Trophoblast cell (in vitro differentiated cells and primary cell): ENCODE measurements around the gene TNFSF9.

Experiments
- DNase-seq, 2 donors: peaks; one replicate each; pipeline ENCODE4 v3.0.0-alpha.2; 2016
- H2AFZ ChIP-seq: 2 replicates; pipeline ENCODE4 v1.6.1; 2013; ENCODE audit warnings: low read length, moderate library complexity, mild to moderate bottlenecking; ENCODE audit not compliant: insufficient read depth, poor library complexity
- H2AK5ac ChIP-seq: 2 replicates; pipeline ENCODE4 v1.6.1; 2013; ENCODE audit warnings: mild to moderate bottlenecking, low read length
- H2BK120ac ChIP-seq: 2 replicates; pipeline ENCODE4 v1.6.1; 2013; ENCODE audit warnings: low read length, mild to moderate bottlenecking, moderate library complexity; ENCODE audit not compliant: insufficient read depth, poor library complexity
- H2BK12ac ChIP-seq: 2 replicates; pipeline ENCODE4 v1.6.1; 2013; ENCODE audit warnings: mild to moderate bottlenecking, low read length, moderate library complexity
- H2BK5ac ChIP-seq: 2 replicates; pipeline ENCODE4 v1.6.1; 2013; ENCODE audit warnings: low read length, low read depth, moderate library complexity, mild to moderate bottlenecking; ENCODE audit not compliant: poor library complexity
- H3K14ac ChIP-seq: 2 replicates; pipeline ENCODE4 v1.6.1; 2013; ENCODE audit warnings: mild to moderate bottlenecking, low read length
- H3K18ac ChIP-seq: 2 replicates; pipeline ENCODE4 v1.6.1; 2013; ENCODE audit warnings: mild to moderate bottlenecking, low read length
- H3K23ac ChIP-seq: 2 replicates; pipeline ENCODE4 v1.6.1; 2013; ENCODE audit warnings: low read length
- H3K27ac ChIP-seq: 2 replicates; pipeline ENCODE4 v1.5.1; 2013; ENCODE audit warnings: low read depth, mild to moderate bottlenecking, inconsistent platforms, low read length, moderate library complexity
- H3K27me3 ChIP-seq: 2 replicates; pipeline ENCODE4 v1.6.1; 2013; ENCODE audit warnings: inconsistent platforms, mild to moderate bottlenecking, low read length, moderate library complexity; ENCODE audit not compliant: insufficient read depth
- H3K36me3 ChIP-seq, 2 experiments: 1 replicate in 1 of 2; 2 replicates in 1 of 2; pipeline ENCODE4 v1.6.1; 2013; ENCODE audit warnings: low read length in 2 of 2, mild to moderate bottlenecking in 2 of 2, moderate library complexity in 1 of 2; ENCODE audit not compliant: insufficient read depth in 2 of 2, control insufficient read depth in 1 of 2
- H3K4ac ChIP-seq: 2 replicates; pipeline ENCODE4 v1.6.1; 2013; ENCODE audit warnings: low read depth, mild to moderate bottlenecking, low read length, moderate library complexity
- H3K4me1 ChIP-seq, 2 experiments: 1 replicate in 1 of 2; 2 replicates in 1 of 2; pipeline ENCODE4 v1.6.1; 2013; ENCODE audit warnings: low read length in 2 of 2, mild to moderate bottlenecking in 2 of 2, moderate library complexity in 1 of 2; ENCODE audit not compliant: insufficient read depth in 2 of 2, control insufficient read depth in 1 of 2
- H3K4me2 ChIP-seq: 2 replicates; pipeline ENCODE4 v1.6.1; 2013; ENCODE audit warnings: inconsistent platforms, mild to moderate bottlenecking, low read length, moderate library complexity
- H3K4me3 ChIP-seq: 2 replicates; pipeline ENCODE4 v1.5.1; 2013; ENCODE audit warnings: mild to moderate bottlenecking, low read depth, low read length, inconsistent platforms
- H3K79me1 ChIP-seq: one replicate; pipeline ENCODE4 v1.6.1; 2013; ENCODE audit warnings: low read length
- H3K79me2 ChIP-seq: 2 replicates; pipeline ENCODE4 v1.6.1; 2013; ENCODE audit warnings: low read length, mild to moderate bottlenecking; ENCODE audit not compliant: control insufficient read depth, insufficient read depth, poor library complexity
- H3K9ac ChIP-seq: 2 replicates; pipeline ENCODE4 v1.6.1; 2013; ENCODE audit warnings: mild to moderate bottlenecking, low read length
- H3K9me3 ChIP-seq: 2 replicates; pipeline ENCODE4 v1.6.1; 2013; ENCODE audit warnings: low read depth, mild to moderate bottlenecking, control low read depth, inconsistent platforms, low read length; ENCODE audit not compliant: insufficient read depth
- H4K12ac ChIP-seq: 2 replicates; pipeline ENCODE4 v1.6.1; 2013; ENCODE audit warnings: low read depth, mild to moderate bottlenecking, low read length, moderate library complexity
- H4K8ac ChIP-seq: 2 replicates; pipeline ENCODE4 v1.6.1; 2013; ENCODE audit warnings: low read depth, mild to moderate bottlenecking, low read length, moderate library complexity
- H4K91ac ChIP-seq: one replicate; pipeline ENCODE4 v1.6.1; 2013; ENCODE audit warnings: low read depth, mild to moderate bottlenecking, low read length, moderate library complexity
- WGBS: extraction: QIAGEN DNeasy Blood & Tissue Kit; methylation state at CpG from one replicate; pipeline ENCODE4 v1.1.7; 2013; ENCODE audit warnings: missing lambda C conversion rate; ENCODE audit not compliant: insufficient read length, insufficient coverage; ENCODE audit errors: extremely low coverage; 5-methylcytosine and 5-hydroxymethylcytosine counted together

TNFSF9 gene

DNA sequence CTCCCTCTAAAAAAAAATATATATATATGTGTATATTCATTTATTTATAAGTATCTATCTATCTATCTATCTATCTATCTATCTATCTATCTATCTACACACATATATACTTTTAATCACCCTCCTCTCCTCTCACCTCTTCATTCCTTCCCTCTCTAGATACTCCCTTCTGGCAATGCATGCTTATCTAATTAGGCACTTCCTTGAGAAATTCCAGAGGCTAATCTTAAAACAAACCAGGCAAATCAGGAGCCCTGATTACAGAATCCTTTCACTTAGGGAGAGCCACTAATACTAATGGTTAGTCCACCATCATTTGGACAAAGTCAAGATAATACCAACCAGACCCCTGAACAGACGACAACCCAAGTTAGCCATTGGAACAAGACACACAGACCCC lies 42.5 kb downstream of the TNFSF9 start:
- no peaks in the 10 kb centered on the region for H3K4me1 ChIP-seq
- H3K4ac ChIP-seq = no peak overlapping the region
- DNase-seq = no peak
- no peak overlapping the region for H3K9ac ChIP-seq
- H3K4me3 ChIP-seq = no peak overlapping the region
- H3K9me3 ChIP-seq = peaks cover 2% of the 10 kb centered on the region
- H4K8ac ChIP-seq = no peak overlapping the region
- H3K18ac ChIP-seq = no peak overlapping the region
- H2AK5ac ChIP-seq = no peak overlapping the region
- H3K79me2 ChIP-seq = no peaks in the 10 kb centered on the region
- no peak overlapping the region for H4K91ac ChIP-seq
- H2BK12ac ChIP-seq = no peak overlapping the region
- no peak overlapping the region for H3K4me2 ChIP-seq
- H3K27me3 ChIP-seq = no peaks in the 10 kb centered on the region
- H3K14ac ChIP-seq = no peak overlapping the region
- no peak overlapping the region for H3K27ac ChIP-seq
- no peak overlapping the region for H3K23ac ChIP-seq
- H2AFZ ChIP-seq = no peak overlapping the region
- H3K36me3 ChIP-seq = no peaks in the 10 kb centered on the region
- H2BK5ac ChIP-seq = no peak overlapping the region
- H4K12ac ChIP-seq = no peak overlapping the region
- no peaks in the 10 kb centered on the region for H3K79me1 ChIP-seq
- no peak overlapping the region for H2BK120ac ChIP-seq
- WGBS = no CpG with 5 or more reads among the region's 1 CpG

DNA sequence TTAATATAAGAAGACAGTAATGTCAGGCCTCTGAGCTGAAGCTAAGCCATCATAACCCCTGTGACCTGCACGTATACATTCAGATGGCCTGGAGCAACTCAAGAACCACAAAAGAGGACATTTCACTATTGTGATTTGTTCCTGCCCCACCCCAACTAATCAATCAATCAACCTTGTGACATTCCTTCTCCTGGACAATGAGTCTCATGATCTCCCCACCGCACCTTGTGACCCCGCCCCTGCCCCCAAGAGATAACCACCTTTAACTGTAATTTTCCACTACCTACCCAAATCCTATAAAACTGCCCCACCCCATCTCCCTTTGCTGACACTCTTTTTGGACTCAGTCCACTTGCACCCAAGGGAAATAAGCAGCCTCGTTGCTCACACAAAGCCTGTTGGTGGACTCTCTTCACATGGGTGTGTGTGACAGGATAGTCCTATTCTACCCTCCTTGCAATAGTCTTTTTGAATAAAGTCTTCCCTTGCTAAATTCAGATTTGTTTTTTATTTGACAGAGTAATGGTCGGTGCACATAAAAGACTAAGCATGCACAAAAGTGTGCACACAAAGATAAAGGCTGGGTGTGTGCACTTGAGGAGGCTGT lies 46.1 kb downstream of the TNFSF9 start:
- H3K79me2 ChIP-seq = no peaks in the 10 kb centered on the region
- no peak overlapping the region for H2BK120ac ChIP-seq
- H3K4me3 ChIP-seq = no peak overlapping the region
- no peak overlapping the region for H4K8ac ChIP-seq
- H3K14ac ChIP-seq = no peak overlapping the region
- H2BK5ac ChIP-seq = no peak overlapping the region
- no peak overlapping the region for H3K4ac ChIP-seq
- no peak overlapping the region for H3K9ac ChIP-seq
- H3K27me3 ChIP-seq = no peaks in the 10 kb centered on the region
- H2AFZ ChIP-seq = no peak overlapping the region
- H3K36me3 ChIP-seq = no peaks in the 10 kb centered on the region
- H3K4me2 ChIP-seq = no peak overlapping the region
- H3K9me3 ChIP-seq = peaks cover 2% of the 10 kb centered on the region
- H4K12ac ChIP-seq = no peak overlapping the region
- no peak overlapping the region for H4K91ac ChIP-seq
- H3K79me1 ChIP-seq = no peaks in the 10 kb centered on the region
- H2AK5ac ChIP-seq = no peak overlapping the region
- H3K4me1 ChIP-seq = no peaks in the 10 kb centered on the region
- DNase-seq = no peak
- no peak overlapping the region for H3K27ac ChIP-seq
- H3K18ac ChIP-seq = no peak overlapping the region
- WGBS = no CpG with 5 or more reads among the region's 5 CpGs
- no peak overlapping the region for H3K23ac ChIP-seq
- H2BK12ac ChIP-seq = no peak overlapping the region

- Histone ChIP-seq H3K18ac (no peak overlapping the region), H2BK120ac (no peak overlapping the region), H2BK5ac (no peak overlapping the region), H3K4me2 (no peak overlapping the region), H3K4ac (no peak overlapping the region), H3K9ac (no peak overlapping the region), H4K91ac (no peak overlapping the region), H3K4me1 (no peaks in the 10 kb centered on the region), H2AFZ (no peak overlapping the region), H3K4me3 (no peak overlapping the region), H2AK5ac (no peak overlapping the region), H3K27me3 (no peaks in the 10 kb centered on the region), H4K12ac (no peak overlapping the region), H3K9me3 (peaks cover 2% of the 10 kb centered on the region), H3K14ac (no peak overlapping the region), H3K79me1 (no peaks in the 10 kb centered on the region), H3K27ac (no peak overlapping the region), H3K79me2 (no peaks in the 10 kb centered on the region), H2BK12ac (no peak overlapping the region), H3K23ac (no peak overlapping the region), H3K36me3 (no peaks in the 10 kb centered on the region), H4K8ac (no peak overlapping the region)
- peak in 1 of 2 donors; percentile 38 for DNase-seq
- WGBS = no CpG with 5 or more reads among the region's 5 CpGs
Observed at GRCh38 chr19:6577476-6578125, 46.8 kb downstream of the TNFSF9 start.

GRCh38 chr19:6579450-6580178 lies 48.8 kb downstream of the TNFSF9 start:
- no peak overlapping the region for H4K12ac ChIP-seq
- no peak overlapping the region for H2BK12ac ChIP-seq
- no peak overlapping the region for H2AFZ ChIP-seq
- H3K36me3 ChIP-seq = no peaks in the 10 kb centered on the region
- no peak overlapping the region for H3K18ac ChIP-seq
- peaks cover 2% of the 10 kb centered on the region for H3K9me3 ChIP-seq
- H4K91ac ChIP-seq = no peak overlapping the region
- H4K8ac ChIP-seq = no peak overlapping the region
- no peak overlapping the region for H3K9ac ChIP-seq
- WGBS = no CpG with 5 or more reads among the region's 7 CpGs
- H3K27me3 ChIP-seq = no peaks in the 10 kb centered on the region
- H3K4me3 ChIP-seq = no peak overlapping the region
- H3K27ac ChIP-seq = no peak overlapping the region
- no peak for DNase-seq
- no peak overlapping the region for H3K4me2 ChIP-seq
- H3K4ac ChIP-seq = no peak overlapping the region
- H3K79me2 ChIP-seq = no peaks in the 10 kb centered on the region
- H3K14ac ChIP-seq = no peak overlapping the region
- H2AK5ac ChIP-seq = no peak overlapping the region
- H2BK120ac ChIP-seq = no peak overlapping the region
- no peak overlapping the region for H2BK5ac ChIP-seq
- no peaks in the 10 kb centered on the region for H3K4me1 ChIP-seq
- H3K23ac ChIP-seq = no peak overlapping the region
- H3K79me1 ChIP-seq = no peaks in the 10 kb centered on the region
